GM12874 (cell line): ENCODE results near the gene CSNK2A1.

ENCODE experiments used
- TF ChIP-seq, protein P1 (sequence below): IDR thresholded peaks from 2 replicates; pipeline ENCODE4 v1.5.1; 2011; ENCODE audit warnings: low read depth, mild to moderate bottlenecking, control low read depth, low read length, moderate library complexity; ENCODE audit not compliant: insufficient read depth

The CSNK2A1 gene

DNA sequence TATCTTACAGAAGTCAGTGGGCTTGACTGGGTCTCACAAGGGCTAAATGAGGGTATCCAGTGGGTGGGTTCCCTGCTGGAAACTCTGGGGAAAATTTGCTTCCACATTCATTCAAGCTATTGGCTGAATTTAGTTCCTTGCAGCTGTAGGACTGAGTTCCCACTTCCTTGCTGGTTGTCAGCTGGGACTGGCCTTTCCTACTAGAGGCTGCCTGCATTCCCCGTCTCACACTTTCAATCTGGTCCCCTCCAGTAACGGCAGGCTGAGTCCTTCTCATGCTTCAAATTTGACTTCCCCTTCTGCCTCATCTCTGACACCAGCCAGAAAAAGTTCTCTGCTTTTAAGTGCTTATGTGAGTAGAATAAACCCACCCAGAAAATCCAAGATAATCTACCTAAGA is 4.4 kb downstream of the CSNK2A1 start:
- TF ChIP-seq, protein P1, sequence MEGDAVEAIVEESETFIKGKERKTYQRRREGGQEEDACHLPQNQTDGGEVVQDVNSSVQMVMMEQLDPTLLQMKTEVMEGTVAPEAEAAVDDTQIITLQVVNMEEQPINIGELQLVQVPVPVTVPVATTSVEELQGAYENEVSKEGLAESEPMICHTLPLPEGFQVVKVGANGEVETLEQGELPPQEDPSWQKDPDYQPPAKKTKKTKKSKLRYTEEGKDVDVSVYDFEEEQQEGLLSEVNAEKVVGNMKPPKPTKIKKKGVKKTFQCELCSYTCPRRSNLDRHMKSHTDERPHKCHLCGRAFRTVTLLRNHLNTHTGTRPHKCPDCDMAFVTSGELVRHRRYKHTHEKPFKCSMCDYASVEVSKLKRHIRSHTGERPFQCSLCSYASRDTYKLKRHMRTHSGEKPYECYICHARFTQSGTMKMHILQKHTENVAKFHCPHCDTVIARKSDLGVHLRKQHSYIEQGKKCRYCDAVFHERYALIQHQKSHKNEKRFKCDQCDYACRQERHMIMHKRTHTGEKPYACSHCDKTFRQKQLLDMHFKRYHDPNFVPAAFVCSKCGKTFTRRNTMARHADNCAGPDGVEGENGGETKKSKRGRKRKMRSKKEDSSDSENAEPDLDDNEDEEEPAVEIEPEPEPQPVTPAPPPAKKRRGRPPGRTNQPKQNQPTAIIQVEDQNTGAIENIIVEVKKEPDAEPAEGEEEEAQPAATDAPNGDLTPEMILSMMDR, result no peak

- TF ChIP-seq, protein P1, result no peak
These were observed 5.6 kb downstream of the CSNK2A1 start for GRCh38 chr20:537983-538382.

DNA sequence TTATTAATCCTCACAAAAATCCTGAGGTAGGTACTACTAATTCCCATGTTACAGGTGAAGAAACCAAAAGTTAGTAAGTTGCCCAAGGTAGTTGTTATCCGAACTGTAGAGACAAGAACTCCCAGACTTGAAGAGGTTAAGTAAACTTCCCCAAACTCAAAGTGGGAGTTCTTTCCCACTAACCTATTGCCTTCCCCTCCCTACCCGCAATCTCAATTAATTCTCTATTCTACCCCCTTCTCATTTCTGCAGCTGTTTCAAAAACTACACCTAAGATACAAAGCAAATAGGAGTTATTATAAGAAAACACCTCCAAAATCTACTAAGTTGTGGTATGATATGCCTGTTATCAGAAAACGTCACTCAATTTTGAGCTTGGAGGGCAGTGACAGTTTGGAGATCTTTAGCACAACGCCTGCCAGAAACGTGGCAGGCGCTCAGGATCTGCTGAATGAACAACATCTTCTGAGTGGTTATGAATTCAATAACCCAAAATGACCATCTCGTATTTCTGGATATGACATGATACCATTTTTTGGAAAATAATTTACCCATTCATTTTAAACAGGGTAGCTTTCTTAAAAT is 7.1 kb downstream of the CSNK2A1 start:
- TF ChIP-seq, protein P1, result no peak

GRCh38 chr20:535958-536357 is 7.6 kb downstream of the CSNK2A1 start:
- TF ChIP-seq, protein P1, result no peak

DNA sequence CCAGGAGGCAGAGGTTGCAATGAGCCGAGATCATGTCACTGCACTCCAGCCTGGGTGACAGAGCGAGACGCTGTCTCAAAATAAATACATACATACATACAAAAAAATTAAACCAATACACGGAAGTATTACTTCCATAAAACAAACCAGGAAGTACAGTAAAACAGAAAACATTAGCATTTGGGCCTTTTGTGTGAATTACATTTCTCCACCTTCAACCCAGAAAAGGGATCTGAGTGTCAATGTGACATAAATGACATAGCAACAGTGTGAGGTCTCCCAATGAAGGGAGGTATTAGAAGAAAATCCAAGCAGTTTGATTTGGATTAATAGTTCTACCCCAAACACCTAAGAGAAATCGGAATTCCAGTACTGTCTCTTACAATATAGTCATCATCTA is 10.1 kb downstream of the CSNK2A1 start:
- TF ChIP-seq, protein P1, result no peak

DNA sequence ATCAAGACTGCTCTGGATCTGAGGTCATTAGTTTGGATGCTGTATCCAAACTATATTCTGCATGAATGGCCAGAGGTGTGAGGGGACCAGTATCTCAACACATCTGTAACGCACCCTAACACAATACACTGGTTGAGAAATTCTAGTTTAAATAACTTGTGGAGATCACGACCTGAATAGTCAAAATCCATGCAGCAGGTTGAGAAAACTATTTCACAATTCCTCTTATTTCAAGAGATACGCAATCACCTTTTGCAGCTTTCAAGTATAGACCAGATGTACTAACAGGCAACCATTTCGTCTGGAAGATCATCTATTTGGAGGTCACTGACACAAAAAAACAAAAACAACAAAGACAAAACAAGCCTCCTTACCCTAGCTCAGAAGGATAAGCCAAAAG is 11.1 kb downstream of the CSNK2A1 start:
- TF ChIP-seq, protein P1, result no peak

- TF ChIP-seq, protein P1, result no peak
These were observed 12.0 kb downstream of the CSNK2A1 start for GRCh38 chr20:531608-532007.

DNA sequence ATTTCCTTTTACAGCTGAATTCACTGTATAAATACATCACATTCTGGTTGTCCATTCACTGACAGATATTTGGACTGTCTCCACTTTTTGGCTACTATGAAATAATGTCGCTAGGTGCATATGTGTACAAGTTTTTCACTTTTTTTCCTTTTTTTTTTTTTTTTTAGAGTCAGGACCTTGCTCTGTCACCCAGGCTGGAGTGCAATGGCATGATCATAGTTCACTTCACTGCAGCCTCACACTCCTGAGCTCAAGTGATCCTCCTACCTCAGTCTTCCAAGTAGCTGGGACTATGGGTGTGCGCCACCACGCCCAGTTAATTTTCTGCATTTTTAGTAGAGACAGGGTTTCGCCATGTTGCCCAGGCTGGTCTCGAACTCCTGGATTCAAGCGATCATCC is 13.3 kb downstream of the CSNK2A1 start:
- TF ChIP-seq, protein P1, result no peak
